GM21786 (cell line): Measurements from ENCODE around the gene ZCCHC9.
"Not testable (repeated sequence)": the region's sequence is repeated elsewhere in the genome, so short reads cannot be mapped to it uniquely, and the experiment has no call there.

Experiments
- ATAC-seq: cut with Tn5 transposase; IDR thresholded peaks from one replicate; pipeline ENCODE4 v1.9.1; 2021; ENCODE audit not compliant: unreplicated experiment

ZCCHC9 gene, protein sequence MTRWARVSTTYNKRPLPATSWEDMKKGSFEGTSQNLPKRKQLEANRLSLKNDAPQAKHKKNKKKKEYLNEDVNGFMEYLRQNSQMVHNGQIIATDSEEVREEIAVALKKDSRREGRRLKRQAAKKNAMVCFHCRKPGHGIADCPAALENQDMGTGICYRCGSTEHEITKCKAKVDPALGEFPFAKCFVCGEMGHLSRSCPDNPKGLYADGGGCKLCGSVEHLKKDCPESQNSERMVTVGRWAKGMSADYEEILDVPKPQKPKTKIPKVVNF

DNA sequence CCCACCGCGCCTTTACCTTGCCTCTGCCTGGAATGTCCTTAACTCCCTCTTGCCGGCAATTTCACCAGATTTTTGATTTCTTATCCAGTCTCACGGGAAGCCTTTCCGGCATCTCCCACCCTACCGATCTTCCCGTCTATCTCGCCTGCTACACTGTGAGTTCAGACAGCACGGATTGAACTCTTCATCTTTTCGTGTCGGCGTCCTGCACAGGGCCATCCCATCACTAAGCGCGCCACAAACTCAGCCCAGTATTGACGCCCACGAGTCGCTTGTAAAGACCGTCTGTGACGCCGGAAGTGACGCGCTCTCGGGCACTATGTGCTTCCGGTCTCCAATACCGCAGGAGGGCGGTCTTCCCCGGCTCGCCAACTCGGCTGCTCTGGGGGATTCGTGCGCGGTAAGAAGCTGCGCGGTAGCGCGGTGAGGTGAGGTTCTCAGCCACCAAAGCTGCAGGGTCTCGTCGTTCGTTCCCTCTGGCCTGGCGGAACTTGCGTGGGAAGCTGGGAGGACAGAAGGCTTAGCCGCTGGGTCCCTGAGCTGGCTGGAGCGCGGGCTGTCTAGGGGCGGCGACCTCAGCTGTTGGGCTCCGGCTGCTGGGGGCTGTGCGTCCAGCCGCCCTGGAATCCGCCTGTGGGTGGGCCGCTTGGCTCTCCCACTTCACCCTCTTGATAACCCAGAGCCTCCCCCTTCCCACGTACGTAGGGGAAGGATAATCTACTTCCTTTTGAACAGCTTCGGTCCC is at the start of gene ZCCHC9:
TSS of gene ZCCHC9 (plus strand) at position 317 of the 745 bp plus-strand sequence. CDS start 3,171 bp downstream, outside the sequence.
- peak; percentile 97 for ATAC-seq

DNA sequence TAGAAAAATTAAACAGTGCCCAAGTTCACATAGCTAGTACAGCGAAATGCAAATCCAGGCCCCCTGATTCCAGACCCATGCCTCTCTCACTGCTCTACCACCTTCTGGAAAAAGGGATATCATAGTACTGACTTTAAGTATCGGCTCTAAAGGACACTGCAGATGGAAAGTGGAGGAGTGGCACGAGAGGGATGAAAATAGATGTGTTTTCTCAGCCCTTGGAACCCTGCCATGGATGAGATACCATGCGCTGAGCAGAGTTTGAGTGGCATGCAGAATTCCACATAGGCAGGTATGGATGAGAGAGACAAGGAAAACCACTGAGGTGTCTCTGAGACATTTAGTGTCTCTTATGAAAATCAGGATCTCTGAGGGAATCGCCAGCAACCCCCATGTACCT is 49.5 kb upstream of the ZCCHC9 start:
- ATAC-seq, result no peak

DNA sequence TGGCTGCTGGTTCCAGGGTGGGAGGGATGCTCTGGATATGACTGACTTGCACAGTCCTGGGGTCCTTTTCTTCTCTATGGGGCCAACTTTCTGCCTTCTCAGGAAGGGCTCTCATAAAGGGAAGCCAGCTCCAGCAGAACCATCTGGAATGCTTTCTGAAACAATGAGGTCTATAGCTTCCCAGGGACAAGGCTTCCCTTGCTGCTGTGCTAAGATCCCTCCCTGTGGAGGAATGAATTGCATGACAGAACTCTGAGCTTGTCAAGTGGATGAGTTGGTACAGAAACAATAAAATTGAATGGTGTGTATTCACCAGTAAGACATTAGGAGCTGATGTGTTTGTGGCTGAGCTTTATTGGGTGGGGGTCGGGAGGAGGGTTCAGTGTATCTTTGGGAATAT is 48.5 kb upstream of the ZCCHC9 start:
- no peak for ATAC-seq

DNA sequence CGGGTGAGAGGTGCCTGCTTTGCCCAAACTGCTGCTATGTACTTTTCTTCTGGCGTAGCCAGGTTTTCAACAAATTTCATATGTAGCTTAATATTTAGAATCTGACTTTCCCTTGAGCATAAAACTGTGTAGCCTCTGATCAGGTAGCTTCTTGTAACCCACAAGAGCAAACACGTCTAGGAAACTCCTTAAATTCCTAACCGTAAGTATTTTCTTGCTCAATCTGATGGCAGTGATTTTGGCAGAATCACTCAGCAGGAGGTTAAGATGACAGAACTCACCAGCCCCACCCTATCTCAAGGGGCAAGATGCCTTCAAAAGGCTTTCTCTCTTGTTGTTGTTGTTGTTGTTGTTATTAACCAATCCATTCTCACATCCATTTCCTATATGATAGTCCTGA is 47.5 kb upstream of the ZCCHC9 start:
- ATAC-seq, result no peak

DNA sequence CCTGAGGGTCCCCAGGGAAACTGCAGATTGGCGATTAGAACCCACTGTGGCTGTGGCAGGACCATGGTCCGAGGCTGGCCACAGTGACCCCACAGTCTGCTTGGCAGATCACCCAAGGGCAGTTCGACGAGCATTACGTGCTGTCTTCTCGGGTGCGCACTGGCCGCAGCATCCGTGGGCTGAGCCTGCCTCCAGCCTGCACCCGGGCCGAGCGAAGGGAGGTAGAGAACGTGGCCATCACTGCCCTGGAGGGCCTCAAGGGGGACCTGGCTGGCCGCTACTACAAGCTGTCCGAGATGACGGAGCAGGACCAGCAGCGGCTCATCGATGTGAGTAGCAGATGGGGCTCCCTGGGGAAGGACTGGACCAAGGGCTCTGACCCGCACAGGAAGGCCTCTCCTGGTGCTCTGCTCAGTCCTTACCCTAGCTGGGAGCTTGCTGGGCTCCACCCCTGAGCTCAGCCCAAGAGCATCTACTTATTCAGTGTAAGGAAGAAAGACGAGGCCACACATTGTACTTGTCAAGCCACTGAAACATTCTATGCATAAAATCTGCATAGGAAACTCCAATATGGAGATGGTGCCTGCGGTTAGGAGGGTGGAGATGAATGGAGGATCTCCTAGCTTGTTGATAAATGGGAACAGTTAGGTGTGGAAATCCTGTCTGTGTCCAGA is 46.4 kb upstream of the ZCCHC9 start:
- no peak for ATAC-seq

DNA sequence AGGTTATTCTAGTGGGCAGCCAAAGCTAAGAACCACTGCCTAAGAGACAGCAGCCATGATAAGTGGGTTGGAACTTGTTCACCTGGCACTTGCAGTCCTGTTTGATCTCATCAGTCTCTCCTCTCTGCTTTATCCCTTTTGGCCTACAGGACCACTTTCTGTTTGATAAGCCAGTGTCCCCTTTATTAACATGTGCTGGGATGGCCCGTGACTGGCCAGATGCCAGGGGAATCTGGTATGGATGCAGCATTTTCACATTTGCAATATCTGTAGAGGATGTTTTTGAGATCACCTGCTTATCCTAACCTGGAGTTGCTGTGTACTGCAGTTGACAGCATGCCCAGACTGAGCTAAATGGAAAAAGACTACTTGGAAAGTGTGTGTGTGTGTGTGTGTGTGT is 44.6 kb upstream of the ZCCHC9 start:
- no peak for ATAC-seq

DNA sequence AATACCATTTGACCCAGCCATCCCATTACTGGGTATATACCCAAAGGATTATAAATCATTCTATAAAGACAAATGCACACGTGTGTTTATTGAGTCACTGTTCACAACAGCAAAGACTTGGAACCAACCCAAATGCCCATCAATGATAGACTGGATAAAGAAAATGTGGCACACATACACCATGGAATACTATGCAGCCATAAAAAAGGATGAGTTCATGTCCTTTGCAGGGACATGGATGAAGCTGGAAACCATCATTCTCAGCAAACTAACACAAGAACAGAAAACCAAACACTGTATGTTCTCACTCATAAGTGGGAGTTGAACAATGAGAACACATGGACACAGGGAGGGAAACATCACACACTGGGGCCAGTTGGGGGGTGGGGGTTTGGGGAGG is 38.6 kb upstream of the ZCCHC9 start:
- not testable (repeated sequence) for ATAC-seq

DNA sequence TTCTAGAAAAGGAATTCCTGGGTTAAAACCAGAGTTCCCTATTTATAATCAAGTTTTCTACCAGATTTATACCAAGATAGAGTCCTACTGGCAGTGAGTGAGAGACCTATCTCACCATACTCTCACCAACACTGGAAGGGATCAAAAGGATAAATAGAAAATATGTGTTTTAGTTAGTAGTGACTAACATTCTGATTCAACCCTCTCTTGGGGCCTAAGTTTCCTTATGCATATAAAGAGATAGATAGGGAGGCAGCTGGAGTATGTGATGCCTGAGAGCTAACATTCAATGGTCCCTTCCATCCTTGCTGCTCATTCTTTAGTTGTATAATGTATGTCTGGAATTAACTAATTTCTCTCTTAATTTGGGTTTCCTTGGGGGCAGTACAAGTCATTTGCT is 36.3 kb upstream of the ZCCHC9 start:
- ATAC-seq, result no peak

DNA sequence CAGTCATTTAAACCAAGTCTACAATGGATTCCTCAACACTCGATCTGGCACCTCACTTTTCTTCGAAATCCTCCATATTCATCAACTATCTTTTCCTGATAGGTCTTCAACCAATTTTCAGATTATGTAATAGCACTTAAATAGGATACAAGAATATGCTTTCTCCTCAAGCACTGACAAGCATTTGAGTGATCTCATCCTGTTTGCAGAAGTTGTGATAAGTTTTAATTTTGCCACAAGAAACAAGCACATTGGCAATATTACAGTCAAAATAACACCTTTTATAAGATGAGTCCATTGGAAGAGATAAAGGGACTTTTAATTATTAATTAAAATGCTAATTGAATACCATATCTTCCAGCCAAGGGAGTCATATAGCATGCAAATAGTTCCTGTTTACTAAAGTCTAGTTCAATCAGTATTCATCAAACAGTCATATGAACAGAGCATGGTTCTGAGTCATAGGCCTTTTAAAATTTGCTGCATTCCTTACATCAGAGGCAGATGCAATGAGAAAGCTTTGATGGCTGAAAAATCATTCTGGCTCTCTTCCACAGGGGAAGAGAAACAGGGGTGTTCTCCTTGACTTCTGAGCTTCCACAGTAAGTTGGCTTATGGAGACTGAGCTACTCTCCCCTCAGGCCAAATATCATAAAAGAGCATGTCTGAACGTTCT is 32.7 kb upstream of the ZCCHC9 start:
- ATAC-seq, result no peak

DNA sequence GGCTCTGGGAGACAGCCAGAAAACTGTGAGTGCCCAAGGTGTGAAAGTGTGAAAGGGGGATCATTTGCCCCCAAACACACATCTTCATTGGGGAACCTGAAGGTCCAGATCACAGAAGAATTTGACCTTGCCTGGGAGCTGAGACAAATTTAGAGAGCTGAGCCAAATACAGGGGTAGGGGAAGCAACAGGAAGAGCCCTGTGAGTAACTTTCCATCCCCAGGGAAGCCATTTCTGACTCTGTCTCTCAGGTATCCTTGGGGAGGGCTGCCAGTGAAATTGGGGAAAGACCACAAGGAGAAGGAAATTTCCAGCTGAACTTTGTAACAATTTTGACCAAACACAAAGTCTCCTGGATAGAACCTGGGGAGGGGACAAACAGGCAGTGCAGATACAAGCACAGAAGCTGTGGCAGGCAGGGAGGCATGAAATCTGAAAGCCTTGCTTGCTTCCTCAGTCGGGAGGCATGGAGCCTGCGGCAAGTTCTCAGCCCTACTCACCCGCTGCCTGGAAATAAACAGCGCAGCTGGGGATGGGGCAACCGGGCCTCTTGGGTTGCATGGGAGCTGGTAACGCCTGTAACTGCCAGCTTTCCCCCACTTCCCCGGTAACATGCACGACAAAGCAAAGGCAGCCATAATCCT is 31.5 kb upstream of the ZCCHC9 start:
- ATAC-seq, result no peak

DNA sequence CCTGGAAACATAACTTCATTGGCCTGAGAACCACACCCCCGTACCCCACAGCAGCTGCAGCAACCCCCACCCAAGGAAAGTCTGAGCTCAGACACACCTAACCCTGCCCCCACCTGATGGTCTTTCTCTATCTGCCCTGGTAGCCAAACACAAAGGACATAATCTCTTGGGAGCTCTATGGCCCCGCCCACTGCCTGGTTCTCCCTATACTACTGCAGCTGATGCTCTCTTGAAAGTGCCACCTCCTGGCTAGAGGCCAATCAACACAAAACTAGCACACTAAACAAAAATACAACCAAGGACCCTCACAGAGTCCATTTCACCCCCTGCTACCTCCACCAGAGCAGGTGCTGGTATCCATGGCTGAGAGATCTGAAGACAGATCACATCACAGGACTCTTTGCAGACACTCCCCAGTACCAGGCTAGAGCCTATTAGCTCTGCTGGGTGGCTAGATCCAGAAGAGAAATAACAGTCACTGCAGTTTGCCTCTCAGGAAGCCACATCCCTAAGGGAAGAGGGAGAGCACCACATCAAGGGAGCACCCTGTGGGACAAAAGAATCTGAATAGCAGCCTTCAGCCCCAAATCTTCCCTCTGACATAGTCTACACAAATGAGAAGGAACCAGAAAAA is 30.9 kb upstream of the ZCCHC9 start:
- not testable (repeated sequence) for ATAC-seq

DNA sequence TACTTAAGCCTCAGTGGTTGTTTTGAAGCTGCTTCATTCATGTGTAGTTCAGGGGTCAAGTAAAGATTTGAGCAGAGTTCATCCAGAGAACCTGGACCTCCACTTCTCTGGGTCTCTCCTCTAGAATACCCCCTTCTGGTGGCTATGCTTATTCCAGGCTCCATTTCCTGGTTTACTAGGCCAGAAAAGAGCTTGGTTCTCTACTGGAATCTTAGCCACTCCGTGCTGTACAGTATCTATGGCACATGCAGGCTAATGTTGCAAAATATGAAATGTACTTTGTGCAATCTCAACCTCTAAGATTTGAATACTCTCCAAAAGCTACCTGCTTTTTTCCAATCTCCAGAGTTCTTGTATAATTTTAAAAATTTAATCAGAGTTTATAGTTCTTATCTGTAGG is 17.4 kb upstream of the ZCCHC9 start:
- no peak for ATAC-seq

DNA sequence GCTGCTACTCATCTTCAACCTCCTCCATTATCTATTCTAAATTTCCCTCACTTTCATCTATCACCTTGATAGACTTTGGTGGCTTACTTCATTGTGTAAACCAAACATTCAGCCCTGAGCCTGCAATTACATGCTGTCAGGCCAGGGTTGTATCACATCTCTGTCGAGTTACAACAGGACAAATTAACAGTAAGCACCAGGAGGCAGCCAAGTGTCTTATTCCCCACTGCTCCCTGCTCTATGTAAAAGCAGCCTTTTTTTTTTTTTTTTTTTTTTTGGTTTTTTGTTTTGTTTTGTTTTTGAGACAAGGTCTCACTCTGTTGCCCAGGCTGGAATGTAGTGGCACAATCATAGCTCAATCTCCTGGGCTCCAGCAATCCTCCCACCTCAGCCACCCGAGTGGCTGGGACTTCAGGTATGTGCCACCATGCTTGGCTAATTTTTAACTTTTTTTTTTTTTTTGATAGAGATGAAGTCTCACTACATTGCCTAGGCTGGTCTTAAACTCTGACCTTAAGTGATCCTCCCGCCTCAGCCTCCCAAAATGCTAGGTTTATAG is 15.2 kb upstream of the ZCCHC9 start:
- no peak for ATAC-seq

DNA sequence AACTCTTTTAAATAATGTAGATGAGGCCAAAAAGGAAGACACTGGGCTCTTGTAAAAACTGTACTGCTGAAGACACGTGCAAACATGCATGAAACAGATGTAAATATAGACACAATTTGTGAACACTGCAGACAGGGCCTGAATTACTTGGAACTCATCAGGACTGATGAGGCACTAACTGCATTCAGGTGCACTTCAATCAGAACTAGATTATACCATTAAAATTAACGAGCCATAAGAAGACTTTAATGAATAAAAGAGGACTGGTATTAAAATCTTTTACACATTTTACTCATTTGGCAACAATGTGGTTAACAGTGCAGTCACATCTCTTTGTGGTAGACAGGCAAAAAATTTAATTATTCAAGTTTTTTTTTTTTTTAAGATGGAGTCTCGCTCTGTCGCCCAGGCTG is 13.4 kb upstream of the ZCCHC9 start:
- no peak for ATAC-seq

DNA sequence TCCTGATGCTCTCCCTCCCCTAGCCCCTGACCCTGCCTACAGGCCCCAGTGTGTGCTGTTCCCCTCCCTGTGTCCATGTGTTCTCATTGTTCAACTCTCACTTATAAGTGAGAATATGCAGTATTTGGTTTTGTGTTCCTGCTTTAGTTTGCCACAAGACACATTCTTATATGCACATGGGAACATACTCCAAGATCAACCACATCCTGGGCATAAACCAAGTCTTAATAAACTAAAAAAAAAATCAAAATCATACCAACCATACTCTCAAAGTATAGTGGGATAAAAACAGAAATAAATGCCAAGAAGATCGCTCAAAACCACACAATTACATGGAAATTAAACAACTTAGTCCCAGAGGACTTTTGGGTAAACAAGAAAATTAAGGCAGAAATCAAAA is 11.2 kb upstream of the ZCCHC9 start:
- ATAC-seq, result no peak

DNA sequence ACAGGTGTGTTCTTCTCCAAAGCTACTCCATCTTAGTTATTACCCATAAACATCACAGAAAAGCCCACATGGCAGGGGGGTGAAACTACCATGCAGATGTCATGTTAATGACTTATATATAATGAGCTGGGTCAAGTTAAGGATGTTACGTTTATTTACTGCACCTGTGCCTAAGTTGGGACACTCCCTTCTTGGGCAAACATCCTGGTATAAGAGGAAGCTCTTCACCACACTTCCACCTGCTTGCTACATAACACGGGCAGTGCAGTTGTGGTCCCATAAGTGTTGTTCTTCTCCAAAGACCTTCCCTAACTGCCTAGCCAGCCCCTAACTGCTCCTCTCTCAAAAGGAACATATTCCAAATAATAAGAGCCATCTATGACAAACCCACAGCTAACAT is 9.3 kb upstream of the ZCCHC9 start:
- no peak for ATAC-seq

DNA sequence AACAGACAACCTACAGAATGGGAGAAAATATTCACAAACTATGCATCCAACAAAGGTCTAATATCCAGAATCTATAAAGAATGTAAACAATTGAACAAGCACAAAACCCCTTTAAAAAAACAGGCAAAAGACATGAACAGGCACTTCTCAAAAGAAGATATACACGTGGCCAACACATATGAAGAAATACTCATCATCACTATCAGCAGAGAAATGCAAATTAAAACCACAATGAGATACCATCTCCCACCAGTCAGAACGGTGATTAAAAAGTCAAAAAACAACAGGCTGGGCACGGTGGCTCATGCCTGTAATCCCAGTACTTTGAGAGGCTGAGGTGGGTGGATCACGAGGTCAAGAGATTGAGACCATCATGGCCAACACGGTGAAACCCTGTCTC is 7.4 kb upstream of the ZCCHC9 start:
- not testable (repeated sequence) for ATAC-seq

DNA sequence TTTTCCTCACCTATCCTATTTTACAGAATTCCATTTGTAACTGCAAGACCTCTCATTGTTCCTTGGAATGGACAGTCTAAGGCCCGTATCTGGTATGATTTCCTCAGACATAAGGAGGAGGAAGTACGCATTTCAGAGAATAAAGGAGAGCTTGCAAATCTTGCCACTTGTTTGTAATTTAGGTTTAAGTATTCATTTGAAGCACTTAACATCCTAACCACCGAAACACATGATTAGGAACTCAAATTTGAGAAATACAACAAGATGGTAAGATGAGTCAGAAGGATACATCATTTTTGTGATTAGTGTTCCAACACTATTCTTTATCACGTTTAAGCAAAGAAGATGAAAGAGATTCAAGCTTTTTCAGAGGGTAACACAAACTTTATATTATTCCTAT is 3.9 kb upstream of the ZCCHC9 start:
- ATAC-seq, result no peak

DNA sequence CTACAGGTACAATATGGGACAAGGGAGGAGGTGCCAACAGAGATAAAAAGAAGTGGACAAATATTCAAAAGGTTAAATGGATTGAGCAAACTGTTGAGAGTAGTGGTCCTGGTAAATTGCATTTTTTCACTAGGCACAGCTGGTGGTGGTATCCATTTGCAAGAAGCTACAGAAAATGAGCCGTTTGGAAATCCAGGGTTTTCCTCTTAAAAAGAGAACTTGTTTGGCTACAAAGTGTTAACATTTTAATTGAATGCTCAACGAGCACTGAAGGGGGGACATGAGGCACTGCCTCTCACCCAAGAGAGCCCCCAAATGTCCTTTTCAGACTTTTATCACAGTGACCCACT is 491 bp upstream of the ZCCHC9 start:
- ATAC-seq, result no peak

DNA sequence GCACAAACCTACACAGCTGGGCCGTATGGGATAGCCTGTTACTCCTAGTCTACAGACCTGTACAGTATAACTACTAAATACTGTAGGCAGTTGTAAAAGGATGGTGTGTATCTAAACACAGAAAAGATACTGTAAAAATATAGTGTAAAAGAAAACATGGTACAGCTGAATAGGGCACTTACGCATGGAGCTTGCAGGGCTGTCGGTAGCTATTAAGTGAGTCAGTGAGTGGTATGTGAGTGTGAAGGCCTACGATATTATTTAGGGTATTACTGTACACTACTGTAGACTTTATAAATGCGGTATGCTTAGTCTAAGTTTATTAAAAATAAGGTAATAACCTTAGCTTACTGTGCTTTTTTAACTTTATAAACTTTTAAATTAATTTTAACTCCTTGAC is 1.2 kb downstream of the ZCCHC9 start:
- no peak for ATAC-seq
